GM19240 (cell line): Measurements from ENCODE around the gene ABLIM2.

Source experiments
- DNase-seq: peaks from one replicate; pipeline ENCODE4 v3.0.0; 2011; ENCODE audit warnings: low spot score; ENCODE audit not compliant: insufficient read length

Gene ABLIM2

DNA sequence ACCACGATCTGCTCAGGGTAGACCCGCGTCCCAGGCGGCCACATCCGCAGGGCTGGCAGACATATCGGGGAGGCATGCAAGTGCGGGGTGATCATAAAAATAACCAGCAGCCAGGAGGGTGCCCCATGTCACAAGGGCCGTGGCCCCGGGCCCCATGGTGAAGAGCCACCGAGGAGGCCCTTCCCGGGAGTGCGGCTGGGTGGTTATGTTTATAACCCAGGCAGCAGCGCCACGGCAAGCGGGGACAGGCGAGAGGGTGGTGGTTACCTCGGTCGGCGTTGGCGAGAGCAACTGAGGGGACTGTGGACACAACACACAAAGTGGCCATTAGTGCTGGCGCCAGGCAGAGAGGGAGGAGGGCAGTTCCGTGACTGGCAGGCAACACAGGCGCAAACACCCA, 126.2 kb downstream of the ABLIM2 start:
- DNase-seq, result no peak

DNA sequence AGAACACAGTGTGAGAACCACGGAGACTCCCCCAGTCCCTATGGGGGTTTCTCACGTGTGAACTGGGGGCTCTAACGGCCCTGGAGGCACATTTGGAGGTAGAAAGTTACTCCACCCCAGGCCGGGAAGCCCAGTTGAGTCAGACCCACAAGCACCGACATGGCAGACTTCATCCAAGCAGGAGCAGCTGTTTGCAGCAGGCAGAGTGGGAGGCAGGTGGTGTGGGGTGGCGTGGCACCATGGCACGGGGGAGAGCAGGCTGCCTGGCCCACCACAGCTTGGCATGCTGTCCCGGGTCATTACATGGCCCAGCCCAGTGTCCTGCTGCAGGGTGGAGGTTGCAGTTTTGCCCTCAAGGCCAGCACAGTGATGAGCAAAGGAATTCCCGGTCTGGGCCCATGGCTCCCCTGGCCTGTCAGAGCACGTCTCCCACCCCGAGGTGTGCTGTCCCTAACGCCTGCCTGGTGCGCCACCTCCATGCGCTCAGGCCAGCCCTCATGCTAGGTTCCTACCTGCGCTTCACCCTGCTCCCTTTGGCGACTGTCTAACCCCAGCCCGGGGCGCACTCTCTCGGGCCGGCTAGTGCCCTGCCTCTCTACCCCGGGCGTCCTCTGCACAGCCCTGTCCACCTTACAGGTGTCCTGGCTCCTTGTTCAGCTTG, 128.4 kb downstream of the ABLIM2 start:
- DNase-seq, result no peak

DNA sequence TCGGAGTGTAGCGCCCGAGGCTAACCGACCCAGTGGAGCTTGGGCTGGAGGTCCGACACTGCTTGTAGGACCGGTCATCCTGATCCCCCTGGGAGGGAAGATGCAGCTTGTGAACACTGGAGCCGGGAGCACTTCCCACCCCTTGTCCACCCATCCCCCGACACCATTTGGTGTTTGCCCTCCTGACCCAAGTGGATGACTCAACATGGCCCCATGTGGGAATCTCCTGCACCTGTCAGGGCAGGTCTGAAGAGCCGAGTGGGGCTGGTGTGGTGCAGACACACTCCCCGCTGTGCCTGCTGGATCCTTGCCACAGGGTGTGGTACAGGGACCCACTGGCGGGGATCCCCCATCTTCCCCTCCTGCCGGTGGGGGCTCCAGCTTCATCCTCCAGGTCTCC, 128.9 kb downstream of the ABLIM2 start:
- DNase-seq, result no peak

DNA sequence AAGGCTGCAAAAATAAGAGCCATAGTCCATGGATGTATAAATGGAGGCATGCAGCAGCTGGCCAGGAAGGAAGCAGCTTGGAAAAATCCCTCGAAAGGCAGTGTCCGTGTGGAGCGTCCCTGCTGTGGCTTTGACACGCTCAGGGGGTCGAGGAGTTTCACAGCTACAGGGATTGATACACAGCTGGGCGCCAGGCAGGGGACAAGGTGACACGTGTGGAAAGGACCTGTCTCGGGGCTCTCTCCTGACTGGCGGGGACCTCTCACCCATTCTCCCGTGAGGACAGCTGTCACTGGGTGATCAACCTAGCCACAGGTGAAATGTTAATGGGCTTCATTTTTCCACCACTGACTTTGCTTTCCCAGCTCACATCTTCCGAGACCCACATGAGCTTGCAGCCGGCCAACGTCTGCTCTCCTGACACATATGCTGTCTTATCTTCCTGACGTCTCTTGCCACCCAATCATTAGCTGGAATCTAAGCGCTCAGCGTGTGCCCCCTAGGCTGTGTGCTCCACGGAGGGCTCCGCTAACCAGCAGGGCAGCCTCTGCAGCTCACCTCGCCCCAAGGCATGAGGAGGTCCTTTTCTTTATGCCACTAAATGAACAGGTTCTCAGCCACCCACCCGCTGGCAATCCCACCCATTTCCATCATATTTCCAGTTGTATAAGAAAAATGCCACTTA, 129.6 kb downstream of the ABLIM2 start:
- no peak for DNase-seq

DNA sequence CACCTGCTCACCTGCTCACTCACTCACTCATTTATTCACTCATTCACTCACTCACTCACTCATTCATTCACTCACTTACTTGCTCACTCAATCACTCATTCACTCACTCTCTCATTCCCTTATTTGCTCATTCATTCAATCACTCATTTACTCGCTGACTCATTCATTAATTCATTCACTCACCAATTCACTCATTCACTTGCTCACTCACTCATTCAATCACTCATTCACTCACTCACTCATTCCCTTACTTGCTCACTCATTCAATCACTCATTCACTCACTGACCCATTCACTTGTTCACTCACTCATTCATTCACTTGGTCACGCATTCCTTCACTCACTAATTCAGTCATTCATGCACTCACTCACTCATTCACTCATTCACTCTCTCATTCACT, 130.2 kb downstream of the ABLIM2 start:
- DNase-seq, result no peak

DNA sequence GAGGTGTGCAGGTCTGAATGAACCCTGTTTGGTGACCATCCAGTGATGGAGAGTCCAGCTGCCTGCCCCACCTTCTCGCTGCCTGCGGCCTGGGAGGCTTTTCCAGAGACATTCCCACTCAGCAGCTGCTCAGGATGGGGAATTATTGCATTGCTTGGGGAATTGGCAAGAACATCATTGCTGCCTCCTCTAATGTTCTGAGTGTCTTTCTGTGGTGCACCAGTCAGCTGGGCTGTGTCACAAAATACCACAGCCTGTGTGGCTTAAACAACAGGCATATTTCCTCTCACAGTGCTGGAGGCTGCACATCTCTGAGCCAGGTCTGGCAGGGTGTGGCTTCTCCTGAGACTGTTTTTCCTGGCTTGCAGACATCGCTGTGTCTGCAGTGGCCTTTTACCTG, 132.2 kb downstream of the ABLIM2 start:
- DNase-seq, result no peak

DNA sequence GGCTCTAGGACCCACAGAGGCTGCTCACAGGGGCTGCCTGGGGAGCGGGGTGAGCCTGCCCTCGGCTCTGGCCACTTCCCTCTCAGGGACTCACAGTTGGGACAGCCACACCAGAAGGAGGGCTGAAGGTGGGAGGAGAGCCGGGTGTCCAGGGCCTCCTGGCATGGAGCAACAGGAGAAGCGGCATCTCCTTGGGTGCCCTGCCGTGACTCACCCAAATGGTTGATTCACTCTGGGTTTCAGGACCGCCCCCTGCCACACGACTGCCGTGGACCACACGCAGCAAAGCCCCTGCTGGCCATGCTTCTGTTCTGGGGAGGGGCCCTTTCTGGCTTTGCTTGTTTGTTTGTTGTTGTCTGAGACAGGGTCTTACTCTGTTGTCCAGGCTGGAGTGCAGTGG, 132.9 kb downstream of the ABLIM2 start:
- DNase-seq, result no peak

DNA sequence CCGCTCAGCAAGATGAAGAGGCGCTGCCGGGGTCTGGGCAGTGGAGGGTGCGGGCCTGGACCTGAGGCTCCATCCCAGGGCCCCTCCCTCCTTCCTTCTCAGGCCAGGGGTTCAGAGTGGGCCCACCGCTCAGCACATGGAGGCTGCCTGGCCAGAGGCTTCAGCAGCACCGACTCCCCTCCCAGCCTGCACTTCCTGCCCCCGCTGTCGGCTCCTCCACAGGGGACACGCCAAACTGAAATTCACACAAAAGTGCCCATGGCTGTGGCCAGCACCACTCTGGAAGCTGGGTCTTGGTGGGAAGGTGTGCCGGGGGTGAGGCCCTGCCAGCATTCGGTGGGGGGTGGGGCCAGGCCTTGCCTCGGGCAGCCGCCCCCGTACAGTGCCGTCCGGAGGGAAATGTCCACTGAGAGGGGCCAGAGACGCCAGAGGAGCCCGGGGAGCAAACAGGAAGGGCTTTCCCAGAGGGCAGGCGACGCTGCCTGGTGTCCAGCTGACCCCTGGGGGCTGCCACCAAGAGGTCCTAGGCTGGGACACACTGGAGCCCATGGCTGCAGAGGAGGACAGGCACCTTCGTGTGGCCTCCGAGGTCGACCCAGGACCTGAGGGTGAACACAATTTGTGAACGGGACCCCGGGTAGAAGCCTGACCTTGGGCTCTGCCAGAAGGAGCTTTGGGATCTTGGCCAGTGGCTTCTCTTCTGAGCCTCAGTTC, 134.4 kb downstream of the ABLIM2 start:
- no peak for DNase-seq

DNA sequence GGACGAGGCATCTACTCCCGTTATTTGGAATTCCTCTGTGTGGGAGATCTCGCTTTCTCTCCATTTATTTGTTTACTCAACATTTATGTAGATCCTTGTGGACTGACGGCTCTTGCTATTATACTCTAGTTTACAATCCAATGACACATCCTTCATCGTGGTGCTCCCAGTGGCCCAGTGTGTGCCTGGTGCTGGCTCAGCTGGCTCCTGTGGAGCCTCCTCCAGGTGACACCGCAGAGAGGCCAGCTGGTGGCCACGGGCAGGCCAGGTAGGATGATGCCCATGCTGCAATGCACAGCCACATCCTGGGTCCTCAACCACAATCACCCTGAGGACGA, 134.9 kb downstream of the ABLIM2 start:
- DNase-seq, result no peak

DNA sequence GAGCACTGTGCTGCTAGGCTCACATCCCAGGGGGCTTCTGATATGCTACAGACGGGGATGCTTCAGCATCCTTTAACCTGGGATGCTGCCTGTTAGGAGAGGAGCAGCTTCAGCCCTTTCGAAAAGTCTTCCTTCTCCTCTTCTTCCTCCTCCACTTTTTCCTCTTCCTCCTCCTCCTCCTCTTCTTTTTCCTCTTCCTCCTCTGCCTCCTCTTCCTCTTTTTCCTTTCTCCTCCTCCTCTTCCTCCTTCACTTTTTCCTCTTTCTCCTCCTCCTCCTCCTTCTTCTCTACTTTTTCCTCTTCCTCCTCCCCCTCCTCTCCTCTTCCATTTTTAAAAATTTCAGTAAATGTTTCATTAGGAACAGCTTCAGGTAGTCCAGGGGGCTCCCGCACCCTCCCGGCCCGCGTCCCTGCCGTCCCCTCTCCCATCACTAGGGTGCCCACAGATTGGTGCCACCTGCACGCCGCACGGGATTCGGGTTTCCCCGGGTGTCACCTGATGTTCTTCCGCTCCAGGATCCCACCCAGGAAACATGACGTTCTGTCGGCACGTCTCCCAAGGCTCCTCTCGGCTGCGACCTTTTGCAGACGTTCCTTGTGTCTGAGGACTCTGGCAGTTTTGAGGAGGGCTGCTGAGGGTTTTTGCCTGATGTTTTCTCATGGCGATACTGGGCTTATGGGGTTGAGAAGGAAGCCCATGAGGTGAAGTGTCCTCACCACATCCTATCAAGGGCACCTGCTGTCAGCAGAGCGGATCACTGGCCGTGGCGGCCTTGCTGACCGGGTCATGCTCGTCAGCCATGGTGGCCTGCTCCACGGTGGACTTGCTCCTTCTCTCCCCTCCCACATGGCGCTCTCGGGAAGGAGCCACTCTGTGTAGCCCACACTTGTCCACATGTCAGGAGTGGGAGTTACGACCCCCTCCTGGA, 135.6 kb downstream of the ABLIM2 start:
- DNase-seq, result no peak

DNA sequence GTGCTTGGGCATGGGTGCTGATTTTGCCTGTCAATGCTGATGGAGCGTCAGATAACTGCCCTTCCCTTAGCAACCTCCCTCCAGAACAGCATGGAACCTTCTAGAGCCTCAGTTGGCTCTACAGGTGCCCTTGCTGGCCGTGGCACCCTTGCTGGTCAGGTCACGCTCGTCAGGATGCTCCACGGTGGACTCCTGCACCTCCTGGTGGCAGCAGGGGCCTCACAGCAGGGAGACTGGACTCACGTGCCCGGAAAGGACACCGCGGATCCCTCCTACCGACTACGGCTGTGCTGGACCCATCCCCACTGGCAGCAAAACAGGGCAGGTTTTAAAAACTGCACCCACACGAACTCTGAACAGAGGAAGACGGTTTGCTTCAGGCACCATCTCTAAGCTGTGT, 136.8 kb downstream of the ABLIM2 start:
- no peak for DNase-seq

DNA sequence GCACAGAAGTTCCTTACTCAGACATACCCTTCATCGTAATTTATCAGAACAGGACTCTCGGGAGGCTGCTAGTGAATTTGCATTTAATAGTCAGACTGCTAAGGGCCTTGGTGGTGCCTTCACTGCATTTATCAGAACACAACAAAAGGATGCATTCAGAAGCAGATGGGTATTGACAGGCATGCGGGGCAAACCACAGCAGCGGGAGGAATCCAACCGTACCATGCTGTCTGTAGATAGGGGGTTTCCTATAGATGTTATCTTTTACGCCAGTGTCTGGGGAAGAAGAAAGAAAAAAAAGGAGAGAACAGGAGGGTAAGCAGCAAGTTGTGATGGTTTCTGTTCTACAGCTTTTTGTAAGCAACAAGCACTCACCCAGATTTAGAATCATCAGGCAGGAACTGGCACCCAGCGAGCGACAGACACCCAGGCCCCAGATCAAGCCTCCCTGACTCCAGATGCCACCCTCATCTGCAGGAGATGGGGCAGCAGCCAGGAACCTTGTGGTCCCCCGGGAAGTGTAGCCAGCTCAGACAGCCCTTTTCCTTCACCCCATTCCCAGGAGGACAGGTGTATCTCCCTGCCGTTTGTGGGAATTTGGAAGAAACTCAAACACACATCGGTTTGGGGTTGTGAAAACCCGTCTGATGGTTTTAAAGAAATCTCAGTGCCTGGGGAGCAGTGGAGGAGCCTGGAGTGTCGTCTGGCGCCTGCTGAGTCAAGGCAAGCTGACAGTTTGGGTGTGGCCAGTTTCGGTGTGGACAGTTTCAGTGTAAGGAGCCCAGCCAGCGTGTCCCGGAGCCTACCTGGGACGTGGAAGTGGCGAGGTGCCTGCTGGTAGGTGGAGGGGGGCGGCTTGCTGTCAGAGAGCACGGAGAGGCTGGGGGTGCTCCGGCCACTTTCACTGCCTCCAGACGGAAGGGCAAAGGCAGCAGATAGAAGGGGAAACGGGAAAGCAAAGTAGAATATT, 138.9 kb downstream of the ABLIM2 start:
- no peak for DNase-seq

DNA sequence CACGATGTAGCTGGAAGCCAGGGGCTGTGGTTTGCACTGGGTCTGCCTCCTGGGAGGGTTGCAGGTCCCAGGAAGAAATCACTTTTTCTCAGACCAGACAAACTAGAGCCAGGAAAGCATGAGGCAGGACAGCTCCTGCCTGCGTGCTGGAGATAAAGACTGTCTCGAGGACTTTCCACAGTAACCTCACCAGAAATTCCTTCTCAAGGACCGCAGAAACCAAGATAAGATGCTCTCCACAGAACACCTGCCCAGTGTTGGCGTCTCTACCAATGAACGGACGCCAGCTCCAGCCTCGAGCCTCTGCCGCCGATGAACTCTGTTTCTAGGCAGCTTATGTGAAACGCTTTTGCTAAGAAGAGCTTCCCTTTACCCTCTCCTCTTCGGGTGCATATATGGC, 142.1 kb downstream of the ABLIM2 start:
- no peak for DNase-seq

DNA sequence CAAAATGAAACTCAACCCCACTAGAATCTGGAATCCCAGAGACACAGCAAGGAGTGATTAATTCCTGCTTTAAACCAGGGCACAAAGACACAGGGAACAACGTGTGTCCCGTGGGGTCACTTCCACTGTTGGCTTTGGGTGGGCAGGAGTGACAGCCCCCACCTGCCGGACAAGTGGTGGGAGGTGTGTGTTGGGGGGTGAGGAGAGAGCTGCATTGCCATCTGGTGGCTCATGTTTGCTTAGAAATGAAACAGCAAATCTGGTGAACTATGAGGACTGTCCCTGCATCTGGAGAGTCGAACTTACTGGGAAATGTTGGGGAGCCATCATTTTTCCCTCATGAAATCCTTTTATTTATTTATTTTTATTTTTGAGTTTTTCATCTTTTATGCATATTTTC, 143.1 kb downstream of the ABLIM2 start:
- DNase-seq, result no peak

DNA sequence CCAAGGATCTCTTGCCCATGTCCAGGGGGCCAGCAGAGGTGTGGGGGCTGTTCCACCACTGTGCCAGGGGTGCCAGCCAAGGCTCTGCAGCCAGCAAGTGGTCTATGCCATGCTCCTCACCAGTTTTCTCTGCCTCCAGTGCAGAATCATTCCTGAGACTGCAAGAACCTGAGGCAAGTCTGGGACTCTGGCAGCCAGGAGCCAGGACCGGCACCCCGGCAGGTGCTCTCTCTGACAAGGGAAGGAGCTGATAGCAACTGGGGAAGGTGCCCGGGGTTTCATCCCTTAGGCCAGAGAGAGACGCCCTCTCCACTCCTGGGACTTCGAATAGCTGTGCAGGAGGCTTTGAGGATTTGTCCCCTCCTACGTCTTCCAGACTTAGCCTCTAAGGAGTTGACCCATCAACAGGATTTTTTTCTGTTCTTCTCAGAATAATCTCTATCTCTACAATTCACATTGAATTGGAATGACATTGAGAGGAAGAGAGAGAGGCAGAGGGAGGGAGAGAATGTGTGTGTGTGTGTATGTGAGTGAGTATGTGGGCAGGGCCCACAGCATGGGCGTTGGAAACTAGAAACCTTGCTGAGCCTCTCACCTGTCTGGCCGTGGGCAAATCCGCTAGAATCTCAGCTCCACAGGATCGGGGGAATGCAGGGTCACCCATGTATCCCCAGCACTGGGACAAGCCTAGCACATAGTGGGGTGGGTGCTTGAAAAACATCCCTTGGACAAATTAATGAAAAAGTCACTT, 144.5 kb downstream of the ABLIM2 start:
- no peak for DNase-seq

DNA sequence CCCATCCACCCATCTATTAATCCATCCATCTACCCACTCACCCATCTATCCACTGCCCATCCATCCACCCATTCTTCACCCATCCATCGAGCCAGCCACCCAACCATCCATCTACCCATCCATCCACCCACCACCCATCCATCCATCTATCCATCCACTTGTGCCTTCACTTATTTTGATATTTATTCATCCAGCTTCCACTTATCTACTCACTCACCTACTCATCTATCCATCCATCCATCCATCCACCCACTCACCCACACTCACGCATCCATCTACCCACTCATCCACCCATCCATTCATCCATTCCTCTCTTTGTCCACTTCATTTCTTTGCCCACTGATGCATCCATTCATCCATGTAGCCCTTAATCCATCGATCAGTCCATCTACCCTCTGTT, 146.1 kb downstream of the ABLIM2 start:
- no peak for DNase-seq

DNA sequence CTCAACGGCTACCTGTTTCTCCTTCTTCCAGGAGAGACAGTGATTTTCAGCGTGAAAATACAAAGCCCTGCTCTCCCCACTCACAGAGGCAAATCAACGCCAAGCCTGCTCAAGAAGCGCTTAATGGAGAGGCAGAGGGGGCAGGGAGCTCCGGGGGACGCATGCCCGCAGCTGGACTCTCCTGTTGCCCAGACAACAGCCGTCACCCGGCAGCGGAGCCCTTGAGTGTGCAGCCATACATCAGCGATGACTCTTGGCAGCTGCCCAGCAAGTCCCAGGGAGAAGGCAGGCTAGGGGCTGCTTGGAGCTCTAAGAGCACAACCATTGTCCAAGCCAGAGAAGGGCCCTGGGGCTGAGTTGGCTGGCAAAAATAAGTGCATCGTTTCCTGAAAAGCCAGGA, 148.0 kb downstream of the ABLIM2 start:
- DNase-seq, result no peak

DNA sequence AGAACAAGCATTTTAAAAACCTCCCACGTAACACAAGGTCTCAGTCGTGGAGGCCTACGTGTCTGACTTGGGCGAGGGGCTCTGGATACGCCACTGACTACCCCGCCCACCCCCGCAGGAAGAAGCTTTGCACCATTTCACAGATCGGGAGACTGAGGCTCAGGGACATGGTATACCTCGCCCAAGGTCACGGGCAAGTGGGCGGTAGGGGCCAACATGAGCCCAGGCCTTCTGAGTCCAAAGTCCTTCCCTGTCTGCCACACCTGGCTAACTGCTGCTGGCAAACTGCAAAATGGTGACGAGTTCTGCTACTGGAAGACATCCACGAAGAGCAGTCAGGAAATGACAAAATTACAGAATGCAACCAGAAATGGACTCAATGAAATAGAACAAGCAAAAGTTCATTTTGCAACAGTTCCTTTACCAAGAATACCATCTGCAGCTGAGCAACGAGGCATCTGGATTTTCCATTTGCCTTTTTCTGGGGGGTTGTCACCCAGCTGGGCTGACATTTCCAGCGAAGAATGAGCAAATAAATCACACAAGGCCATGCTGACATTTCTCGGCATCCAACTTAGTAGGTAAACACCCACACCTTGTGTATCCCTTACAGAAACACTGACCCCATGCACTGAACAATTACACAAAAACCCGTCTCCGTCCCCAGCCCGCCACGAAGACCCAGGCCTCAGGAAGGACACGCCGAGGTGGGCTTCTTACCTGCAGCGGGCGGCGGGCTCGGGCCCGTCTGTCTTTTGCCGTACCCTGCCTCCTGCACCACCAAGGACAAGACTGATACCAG, 148.7 kb downstream of the ABLIM2 start:
- no peak for DNase-seq

DNA sequence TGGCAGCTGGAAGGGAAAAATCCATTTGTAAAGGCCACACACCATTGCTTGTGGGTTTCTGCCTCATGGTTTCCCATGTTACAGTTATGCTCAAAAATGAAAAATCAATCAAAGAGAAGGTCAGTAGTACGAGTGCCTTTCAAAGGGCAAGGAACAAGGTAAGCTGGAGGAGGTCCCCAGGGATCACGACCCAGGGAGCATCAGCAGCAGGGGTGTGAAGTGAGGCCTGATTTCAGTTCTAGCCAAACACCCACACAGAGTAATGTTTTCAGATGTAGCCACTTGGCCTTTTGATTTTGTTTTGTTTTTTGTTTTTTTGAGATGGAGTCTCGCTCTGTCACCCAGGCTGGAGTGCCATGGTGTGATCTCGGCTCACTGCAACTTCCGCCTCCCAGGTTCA, 149.5 kb downstream of the ABLIM2 start:
- DNase-seq, result no peak
